NT2/D1 (cell line): ENCODE measurements around the gene LKAAEAR1.

Experiments
- SUZ12 ChIP-seq: IDR thresholded peaks from 2 replicates; pipeline ENCODE4 v1.6.1; 2011; ENCODE audit not compliant: insufficient read length, insufficient read depth; ENCODE audit errors: extremely low read depth
- ZNF274 ChIP-seq: IDR thresholded peaks from 2 replicates; pipeline ENCODE4 v1.6.1; 2011; ENCODE audit warnings: mild to moderate bottlenecking, low read depth, low read length

- TF ChIP-seq ZNF274 (no peak), SUZ12 (no peak)
Observed at GRCh38 chr20:64062596-64063388, 21.4 kb downstream of the LKAAEAR1 start, which contains the start of gene TCEA2.
